Measurements from ENCODE around the gene POP4.
A peak's percentile ranks its signal among the peaks of the same experiment; 100 is the strongest.
"Not testable (repeated sequence)": the region's sequence is repeated elsewhere in the genome, so short reads cannot be mapped to it uniquely, and the experiment has no call there.

POP4 gene

GRCh38 chr19:29605653-29606419 is at the start of gene POP4:
Gene POP4, plus strand, starts transcription at chr19:29606283. Its CDS starts 36 bp downstream, at chr19:29606319.
- DNase-seq, result peak; percentile 98

- DNase-seq, result not testable (repeated sequence)
Observed at GRCh38 chr19:29559110-29559509, 47.0 kb upstream of the POP4 start.

- DNase-seq, result no peak
Observed at GRCh38 chr19:29559743-29560142, 46.3 kb upstream of the POP4 start.

GRCh38 chr19:29560313-29561075 is 45.6 kb upstream of the POP4 start:
- DNase-seq, result no peak

GRCh38 chr19:29561601-29562000 is 44.5 kb upstream of the POP4 start:
- no peak for DNase-seq

- DNase-seq, result no peak
Observed at GRCh38 chr19:29562299-29563297, 43.5 kb upstream of the POP4 start.

GRCh38 chr19:29563486-29564101 is 42.5 kb upstream of the POP4 start:
- no peak for DNase-seq

GRCh38 chr19:29564574-29565005 is 41.5 kb upstream of the POP4 start:
- DNase-seq, result no peak

- no peak for DNase-seq
Observed at GRCh38 chr19:29565171-29565570, 40.9 kb upstream of the POP4 start.

- DNase-seq, result no peak
Observed at GRCh38 chr19:29566496-29567054, 39.5 kb upstream of the POP4 start.

GRCh38 chr19:29567366-29567915 is 38.6 kb upstream of the POP4 start:
- DNase-seq, result no peak

GRCh38 chr19:29568036-29569025 is 37.8 kb upstream of the POP4 start:
- DNase-seq, result no peak

GRCh38 chr19:29569038-29569911 is 36.8 kb upstream of the POP4 start:
- no peak for DNase-seq

GRCh38 chr19:29571181-29571580 is 34.9 kb upstream of the POP4 start:
- DNase-seq, result no peak

- DNase-seq, result no peak
Observed at GRCh38 chr19:29573486-29573885, 32.6 kb upstream of the POP4 start.

- no peak for DNase-seq
Observed at GRCh38 chr19:29574510-29574909, 31.6 kb upstream of the POP4 start.

GRCh38 chr19:29576046-29576606 is 30.0 kb upstream of the POP4 start:
- DNase-seq, result no peak

GRCh38 chr19:29576761-29577648 is 29.1 kb upstream of the POP4 start:
- DNase-seq, result no peak

All from midbrain (tissue), 1 donor.